ENCODE data around the gene NMNAT2. TPM values are rescaled to one million over a fixed set of nuclear protein-coding genes. Genes with fewer than 3 reads are reported as not detected.

NMNAT2 gene
- total RNA-seq, 1 experiment from 2014 or later: 0.39 TPM

DNA sequence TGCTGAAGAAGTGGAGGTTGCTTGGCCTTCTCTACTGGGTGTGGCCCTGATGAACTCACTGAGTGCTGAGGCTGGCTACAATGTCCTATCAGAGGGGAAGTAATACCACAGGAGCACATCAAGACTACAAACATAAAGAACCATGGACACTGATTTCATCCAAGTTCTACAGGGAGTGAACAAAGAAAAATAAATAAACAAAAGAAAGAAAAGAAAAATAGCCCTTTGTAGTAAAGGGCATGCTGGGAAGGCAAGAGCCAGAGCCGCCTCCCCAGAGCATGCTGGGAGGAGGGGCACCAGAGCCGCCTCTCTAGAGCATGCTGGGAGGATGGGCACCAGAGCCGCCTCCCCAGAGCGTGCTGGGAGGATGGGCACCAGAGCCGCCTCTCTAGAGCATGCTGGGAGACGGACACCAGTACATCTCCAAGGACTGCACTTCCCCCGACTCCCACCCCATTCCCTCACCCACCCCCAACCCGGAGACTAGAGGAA lies 166.2 kb downstream of the NMNAT2 start:
- ATAC-seq: no peak
- Histone ChIP-seq H3K4me3 (ENCODE audit: low read depth in 2 of 2, low read length in 2 of 2) (no peak overlapping the region), H3K36me3 (ENCODE audit: control insufficient read depth, insufficient read depth, low read length) (no peaks in the 10 kb centered on the region), H3K4me1 (ENCODE audit: control insufficient read depth, insufficient read depth, low read length) (no peaks in the 10 kb centered on the region), H3K27ac (ENCODE audit: low read length) (no peak overlapping the region), H3K27me3 (ENCODE audit: control insufficient read depth, insufficient read depth, low read length) (no peaks in the 10 kb centered on the region), H3K9me3 (ENCODE audit: control insufficient read depth, insufficient read depth, low read depth, low read length) (no peaks in the 10 kb centered on the region)
- TF ChIP-seq POLR2AphosphoS5 (IDR thresholded peaks at IDR 0.05; ENCODE audit: low read depth, low read length) (no peak), SIN3A (IDR thresholded peaks at IDR 0.05; ENCODE audit: borderline replicate concordance, insufficient read depth, low read depth, low read length) (no peak), TCF7L2 (IDR thresholded peaks at IDR 0.05; ENCODE audit: low read depth, low read length) (no peak)
- TF ChIP-seq, protein P1, sequence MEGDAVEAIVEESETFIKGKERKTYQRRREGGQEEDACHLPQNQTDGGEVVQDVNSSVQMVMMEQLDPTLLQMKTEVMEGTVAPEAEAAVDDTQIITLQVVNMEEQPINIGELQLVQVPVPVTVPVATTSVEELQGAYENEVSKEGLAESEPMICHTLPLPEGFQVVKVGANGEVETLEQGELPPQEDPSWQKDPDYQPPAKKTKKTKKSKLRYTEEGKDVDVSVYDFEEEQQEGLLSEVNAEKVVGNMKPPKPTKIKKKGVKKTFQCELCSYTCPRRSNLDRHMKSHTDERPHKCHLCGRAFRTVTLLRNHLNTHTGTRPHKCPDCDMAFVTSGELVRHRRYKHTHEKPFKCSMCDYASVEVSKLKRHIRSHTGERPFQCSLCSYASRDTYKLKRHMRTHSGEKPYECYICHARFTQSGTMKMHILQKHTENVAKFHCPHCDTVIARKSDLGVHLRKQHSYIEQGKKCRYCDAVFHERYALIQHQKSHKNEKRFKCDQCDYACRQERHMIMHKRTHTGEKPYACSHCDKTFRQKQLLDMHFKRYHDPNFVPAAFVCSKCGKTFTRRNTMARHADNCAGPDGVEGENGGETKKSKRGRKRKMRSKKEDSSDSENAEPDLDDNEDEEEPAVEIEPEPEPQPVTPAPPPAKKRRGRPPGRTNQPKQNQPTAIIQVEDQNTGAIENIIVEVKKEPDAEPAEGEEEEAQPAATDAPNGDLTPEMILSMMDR (IDR thresholded peaks at IDR 0.05): no peak
- TF ChIP-seq, protein P2, sequence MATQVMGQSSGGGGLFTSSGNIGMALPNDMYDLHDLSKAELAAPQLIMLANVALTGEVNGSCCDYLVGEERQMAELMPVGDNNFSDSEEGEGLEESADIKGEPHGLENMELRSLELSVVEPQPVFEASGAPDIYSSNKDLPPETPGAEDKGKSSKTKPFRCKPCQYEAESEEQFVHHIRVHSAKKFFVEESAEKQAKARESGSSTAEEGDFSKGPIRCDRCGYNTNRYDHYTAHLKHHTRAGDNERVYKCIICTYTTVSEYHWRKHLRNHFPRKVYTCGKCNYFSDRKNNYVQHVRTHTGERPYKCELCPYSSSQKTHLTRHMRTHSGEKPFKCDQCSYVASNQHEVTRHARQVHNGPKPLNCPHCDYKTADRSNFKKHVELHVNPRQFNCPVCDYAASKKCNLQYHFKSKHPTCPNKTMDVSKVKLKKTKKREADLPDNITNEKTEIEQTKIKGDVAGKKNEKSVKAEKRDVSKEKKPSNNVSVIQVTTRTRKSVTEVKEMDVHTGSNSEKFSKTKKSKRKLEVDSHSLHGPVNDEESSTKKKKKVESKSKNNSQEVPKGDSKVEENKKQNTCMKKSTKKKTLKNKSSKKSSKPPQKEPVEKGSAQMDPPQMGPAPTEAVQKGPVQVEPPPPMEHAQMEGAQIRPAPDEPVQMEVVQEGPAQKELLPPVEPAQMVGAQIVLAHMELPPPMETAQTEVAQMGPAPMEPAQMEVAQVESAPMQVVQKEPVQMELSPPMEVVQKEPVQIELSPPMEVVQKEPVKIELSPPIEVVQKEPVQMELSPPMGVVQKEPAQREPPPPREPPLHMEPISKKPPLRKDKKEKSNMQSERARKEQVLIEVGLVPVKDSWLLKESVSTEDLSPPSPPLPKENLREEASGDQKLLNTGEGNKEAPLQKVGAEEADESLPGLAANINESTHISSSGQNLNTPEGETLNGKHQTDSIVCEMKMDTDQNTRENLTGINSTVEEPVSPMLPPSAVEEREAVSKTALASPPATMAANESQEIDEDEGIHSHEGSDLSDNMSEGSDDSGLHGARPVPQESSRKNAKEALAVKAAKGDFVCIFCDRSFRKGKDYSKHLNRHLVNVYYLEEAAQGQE (IDR thresholded peaks at IDR 0.05; ENCODE audit: insufficient read depth in 1 of 2, low read depth in 2 of 2, low read length in 1 of 2): no peak
- CTCF ChIA-PET: no interaction called here
- intact Hi-C loops (cut with micrococcal nuclease; ENCODE audit: unreplicated experiment) (no loop called here), in situ Hi-C loops (cut with HindIII; ENCODE audit: low pct_unique_long_range_greater_than_20kb, low sequenced_read_pairs) (no loop called here)
- BruUV-seq (replicated peaks): no TSS peak
- no peak for DNase-seq (ENCODE audit: low read depth, low spot score)
- POLR2A ChIA-PET: no interaction called here

DNA sequence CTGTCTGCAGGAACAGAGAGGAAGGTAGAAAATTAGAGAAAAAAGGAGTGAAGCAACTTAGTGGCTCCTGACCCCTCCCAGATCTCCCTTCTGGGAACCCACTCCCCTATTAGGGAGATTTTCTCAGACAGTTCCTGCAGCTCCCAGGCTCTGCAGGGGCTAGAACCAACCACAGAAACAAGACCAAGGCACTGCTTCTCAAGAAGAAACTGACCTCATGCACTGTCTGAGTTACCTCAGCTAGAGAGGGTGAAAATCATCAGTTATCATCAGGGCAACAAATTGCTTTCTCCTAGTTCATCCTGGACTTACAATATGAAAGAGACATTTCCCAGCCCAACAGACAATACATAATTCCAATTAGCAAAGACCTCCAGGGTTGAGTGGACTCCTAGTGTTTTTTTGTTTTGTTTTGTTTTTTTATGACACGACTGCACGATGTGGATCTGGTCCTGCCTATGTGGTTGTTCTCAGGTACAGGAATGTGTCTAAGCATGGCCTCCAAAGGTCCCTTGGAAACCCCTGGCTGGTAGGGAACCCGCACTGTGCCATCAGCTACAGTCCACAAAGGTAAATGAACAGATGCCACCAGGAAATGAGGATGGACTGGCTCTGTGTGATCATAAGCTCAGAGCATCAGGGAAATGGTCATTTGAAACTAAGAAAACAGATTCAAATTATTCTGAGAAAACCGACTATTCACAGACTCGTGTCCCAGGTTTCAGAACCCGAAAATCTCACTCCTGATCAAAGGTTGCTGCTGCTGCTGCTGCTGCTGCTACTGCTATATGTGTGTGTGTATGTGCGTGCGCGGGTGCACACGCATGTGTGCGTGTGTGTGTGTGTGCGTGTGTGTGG lies 166.8 kb downstream of the NMNAT2 start:
- in situ Hi-C loops (cut with HindIII; ENCODE audit: low pct_unique_long_range_greater_than_20kb, low sequenced_read_pairs): no loop called here
- DNase-seq (ENCODE audit: low read depth, low spot score) (no peak), ATAC-seq (no peak)
- Histone ChIP-seq H3K27ac (ENCODE audit: low read length) (no peak overlapping the region), H3K9me3 (ENCODE audit: control insufficient read depth, insufficient read depth, low read depth, low read length) (no peaks in the 10 kb centered on the region), H3K27me3 (ENCODE audit: control insufficient read depth, insufficient read depth, low read length) (no peaks in the 10 kb centered on the region), H3K36me3 (ENCODE audit: control insufficient read depth, insufficient read depth, low read length) (no peaks in the 10 kb centered on the region), H3K4me1 (ENCODE audit: control insufficient read depth, insufficient read depth, low read length) (no peaks in the 10 kb centered on the region), H3K4me3 (ENCODE audit: low read depth in 2 of 2, low read length in 2 of 2) (no peak overlapping the region)
- ChIA-PET POLR2A (no interaction called here), CTCF (no interaction called here)
- TF ChIP-seq, protein P2 (IDR thresholded peaks at IDR 0.05; ENCODE audit: insufficient read depth in 1 of 2, low read depth in 2 of 2, low read length in 1 of 2): no peak
- TF ChIP-seq, protein P1 (IDR thresholded peaks at IDR 0.05): no peak
- no peak for TF ChIP-seq POLR2AphosphoS5 (IDR thresholded peaks at IDR 0.05; ENCODE audit: low read depth, low read length)
- no peak for TF ChIP-seq SIN3A (IDR thresholded peaks at IDR 0.05; ENCODE audit: borderline replicate concordance, insufficient read depth, low read depth, low read length)
- no peak for TF ChIP-seq TCF7L2 (IDR thresholded peaks at IDR 0.05; ENCODE audit: low read depth, low read length)
- BruUV-seq (replicated peaks): no TSS peak
- intact Hi-C loops (cut with micrococcal nuclease; ENCODE audit: unreplicated experiment): no loop called here

Measured in Panc1 (cell line).